GM12874 (cell line): ENCODE data around the gene C1orf74.

ENCODE experiments used
- CTCF ChIP-seq: IDR thresholded peaks from 2 replicates; pipeline ENCODE4 v1.5.1; 2011; ENCODE audit warnings: low read depth, mild to moderate bottlenecking, control low read depth, low read length, moderate library complexity; ENCODE audit not compliant: insufficient read depth

Gene C1orf74

GRCh38 chr1:209758400-209758799 lies 26.0 kb downstream of the C1orf74 start:
- no peak for TF ChIP-seq CTCF

- TF ChIP-seq CTCF = no peak
Observed at GRCh38 chr1:209756615-209757445, 27.5 kb downstream of the C1orf74 start.

GRCh38 chr1:209755926-209756614 lies 28.3 kb downstream of the C1orf74 start, which contains the start of gene TRAF3IP3:
Gene TRAF3IP3 (plus strand): TSS chr1:209756053. CDS start chr1:209760040, 3,987 bp downstream.
- no peak for TF ChIP-seq CTCF

- TF ChIP-seq CTCF = no peak
Observed at GRCh38 chr1:209755256-209755655, 29.1 kb downstream of the C1orf74 start.

GRCh38 chr1:209752890-209753289 lies 31.5 kb downstream of the C1orf74 start:
- TF ChIP-seq CTCF = no peak

GRCh38 chr1:209751627-209752231 lies 32.6 kb downstream of the C1orf74 start:
- TF ChIP-seq CTCF = no peak

GRCh38 chr1:209749670-209750323 lies 34.6 kb downstream of the C1orf74 start:
- no peak for TF ChIP-seq CTCF
